Uterus (tissue), 4 donors: ENCODE data around the gene RIOK2. TPM values are rescaled to one million over a fixed set of nuclear protein-coding genes. Genes with fewer than 3 reads are reported as not detected.
A peak's percentile ranks its signal among the peaks of the same experiment; 100 is the strongest.
"Not testable (repeated sequence)": the region's sequence is repeated elsewhere in the genome, so short reads cannot be mapped to it uniquely, and the experiment has no call there.

Source experiments
- DNase-seq, 2 donors: peaks; one replicate each; pipeline ENCODE4 v3.0.0-alpha.2; 2019 to 2020
- H3K27ac ChIP-seq, 2 donors: fragments of 200-600 bp; sonication (generic); 1 replicate in 1 of 2; 2 replicates in 1 of 2; pipeline ENCODE4 v1.5.1; 2016 to 2018
- H3K27me3 ChIP-seq, 2 donors: fragments of 200-600 bp; sonication (generic); one replicate each; pipeline ENCODE4 v1.5.1; 2018 to 2019; ENCODE audit warnings: control low read depth in 1 of 2
- H3K36me3 ChIP-seq, 2 donors: fragments of 200-600 bp; sonication (generic); one replicate each; pipeline ENCODE4 v1.5.1; 2019; ENCODE audit warnings: control low read depth in 1 of 2
- H3K4me1 ChIP-seq, 2 donors: fragments of 200-600 bp; sonication (generic); one replicate each; pipeline ENCODE4 v1.5.1; 2018 to 2019; ENCODE audit warnings: control low read depth in 1 of 2
- H3K4me3 ChIP-seq, 2 donors: fragments of 200-600 bp; sonication (generic); 1 replicate in 1 of 2; 2 replicates in 1 of 2; pipeline ENCODE4 v1.5.1; 2018 to 2019; ENCODE audit warnings: mild to moderate bottlenecking in 1 of 2
- H3K9me3 ChIP-seq, 2 donors: fragments of 200-600 bp; sonication (generic); one replicate each; pipeline ENCODE4 v1.5.1; 2019; ENCODE audit warnings: control low read depth in 1 of 2
- CTCF ChIP-seq, 4 experiments: fragments of 200-600 bp in 2 of 4; fragments of 450-650 bp in 2 of 4; sonication (generic) in 2 of 4; IDR thresholded peaks; one replicate each; pipeline ENCODE4 v1.5.1; 2016 to 2019; ENCODE audit warnings: antibody characterized with exemption in 4 of 4, mild to moderate bottlenecking in 2 of 4, moderate library complexity in 1 of 4
- POLR2A ChIP-seq, 2 donors: fragments of 450-650 bp; IDR thresholded peaks; one replicate each; pipeline ENCODE4 v1.6.1; 2016; ENCODE audit warnings: antibody characterized with exemption in 2 of 2, mild to moderate bottlenecking in 1 of 2, moderate library complexity in 1 of 2
- intact Hi-C: fragments of 100-400 bp; cut with DNase I; formaldehyde crosslinking; loops from one replicate; pipeline ENCODE4 v1.15.1; 2023; ENCODE audit warnings: low total_unique reads
- total RNA-seq, 4 donors: library from RNA; depleted of rRNA in 3 of 4; stranded (reverse); fragments of >200 nt in 3 of 4; gene quantifications; one replicate each; pipeline versions ENCODE4 v1.1.0 to v1.2.4, GENCODE V29; 2014 to 2023
- donor health status: DM: yes; HTN: yes; CAD: no.

RIOK2 gene
- total RNA-seq, 4 donors from 2014 or later = 7.7 to 51.9 (median 16.9) TPM

DNA sequence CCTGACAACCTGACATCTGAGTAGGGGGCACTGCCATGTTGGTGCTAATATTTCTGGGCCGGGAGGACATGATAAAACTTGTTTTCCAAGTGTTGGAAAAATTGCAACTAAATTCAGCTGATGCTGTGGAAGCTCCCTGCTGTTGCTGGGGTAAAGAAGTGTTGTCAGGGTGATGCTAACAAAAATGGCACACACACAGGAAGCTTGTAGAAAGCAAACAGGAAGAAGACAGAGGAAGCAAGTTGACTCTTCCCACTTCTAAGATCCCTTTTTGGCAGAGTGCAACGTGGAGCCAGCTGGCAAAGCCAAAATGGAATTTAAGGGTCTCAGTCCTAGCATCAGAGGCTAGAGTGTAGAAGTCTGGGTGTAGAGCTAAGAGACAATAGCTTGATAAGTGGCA lies 11.3 kb upstream of the RIOK2 start:
- intact Hi-C loops = no loop called here
- no peaks in the 10 kb centered on the region for H3K4me1 ChIP-seq
- TF ChIP-seq POLR2A (IDR thresholded peaks at IDR 0.05) (no peak), CTCF (IDR thresholded peaks at IDR 0.05) (no peak)
- H3K9me3 ChIP-seq = no peaks in the 10 kb centered on the region
- H3K27ac ChIP-seq = no peak overlapping the region
- no peak overlapping the region for H3K4me3 ChIP-seq
- DNase-seq = no peak
- no peaks in the 10 kb centered on the region for H3K36me3 ChIP-seq
- no peaks in the 10 kb centered on the region for H3K27me3 ChIP-seq

GRCh38 chr5:97193355-97193688 lies 10.3 kb upstream of the RIOK2 start:
- Histone ChIP-seq H3K36me3 (no peaks in the 10 kb centered on the region), H3K4me1 (no peaks in the 10 kb centered on the region), H3K9me3 (no peaks in the 10 kb centered on the region), H3K27me3 (no peaks in the 10 kb centered on the region), H3K4me3 (no peak overlapping the region), H3K27ac (no peak overlapping the region)
- DNase-seq = no peak
- intact Hi-C loops = no loop called here
- TF ChIP-seq CTCF (IDR thresholded peaks at IDR 0.05) = no peak
- no peak for TF ChIP-seq POLR2A (IDR thresholded peaks at IDR 0.05)

DNA sequence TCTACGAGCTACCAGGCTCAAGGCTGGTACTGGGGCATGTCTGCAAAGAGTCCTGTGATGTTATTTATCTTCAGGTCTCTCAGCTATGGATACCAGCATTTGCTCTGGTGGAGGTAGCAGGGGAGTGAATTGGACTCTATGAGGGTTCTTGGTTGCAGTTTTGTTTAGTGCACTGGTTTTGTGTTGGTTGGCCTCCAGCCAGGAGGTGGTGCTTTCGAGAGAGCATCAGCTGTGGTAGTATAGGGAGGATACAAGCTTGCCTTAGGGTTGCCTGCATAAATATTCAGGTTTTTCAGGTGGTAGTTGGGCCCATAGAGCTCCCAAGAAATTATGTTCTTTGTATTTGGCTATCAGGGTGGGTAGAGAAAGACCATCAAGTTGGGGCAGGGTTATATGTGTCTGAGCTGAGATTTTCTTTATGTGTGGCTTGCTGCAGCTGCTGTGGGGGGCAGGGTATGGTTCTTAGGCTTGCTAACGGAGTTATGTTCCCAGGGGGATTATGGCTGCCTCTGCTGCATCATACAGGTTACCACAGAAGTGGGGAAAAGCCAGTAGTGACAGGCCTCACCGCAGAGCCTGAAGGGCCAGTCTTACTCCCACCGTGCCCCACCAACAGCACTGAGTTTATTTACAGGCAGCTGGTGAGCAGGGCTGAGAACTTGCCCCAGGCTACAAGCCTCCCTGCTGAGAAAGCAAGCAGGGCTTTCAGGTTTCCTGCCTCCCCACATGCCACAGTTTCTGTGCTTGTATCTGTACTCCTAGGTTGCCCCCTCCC lies 9.7 kb upstream of the RIOK2 start:
- intact Hi-C loops = no loop called here
- DNase-seq = no peak
- Histone ChIP-seq H3K27me3 (no peaks in the 10 kb centered on the region), H3K36me3 (no peaks in the 10 kb centered on the region), H3K4me1 (no peaks in the 10 kb centered on the region), H3K27ac (no peak overlapping the region), H3K9me3 (no peaks in the 10 kb centered on the region), H3K4me3 (no peak overlapping the region)
- no peak for TF ChIP-seq CTCF (IDR thresholded peaks at IDR 0.05)
- no peak for TF ChIP-seq POLR2A (IDR thresholded peaks at IDR 0.05)

- Histone ChIP-seq H3K27ac (no peak overlapping the region), H3K36me3 (no peaks in the 10 kb centered on the region), H3K4me3 (no peak overlapping the region), H3K27me3 (no peaks in the 10 kb centered on the region), H3K9me3 (no peaks in the 10 kb centered on the region), H3K4me1 (no peaks in the 10 kb centered on the region)
- DNase-seq = no peak
- intact Hi-C loops = no loop called here
- no peak for TF ChIP-seq CTCF (IDR thresholded peaks at IDR 0.05)
- TF ChIP-seq POLR2A (IDR thresholded peaks at IDR 0.05) = no peak
Observed at GRCh38 chr5:97191893-97192292, 8.8 kb upstream of the RIOK2 start.

DNA sequence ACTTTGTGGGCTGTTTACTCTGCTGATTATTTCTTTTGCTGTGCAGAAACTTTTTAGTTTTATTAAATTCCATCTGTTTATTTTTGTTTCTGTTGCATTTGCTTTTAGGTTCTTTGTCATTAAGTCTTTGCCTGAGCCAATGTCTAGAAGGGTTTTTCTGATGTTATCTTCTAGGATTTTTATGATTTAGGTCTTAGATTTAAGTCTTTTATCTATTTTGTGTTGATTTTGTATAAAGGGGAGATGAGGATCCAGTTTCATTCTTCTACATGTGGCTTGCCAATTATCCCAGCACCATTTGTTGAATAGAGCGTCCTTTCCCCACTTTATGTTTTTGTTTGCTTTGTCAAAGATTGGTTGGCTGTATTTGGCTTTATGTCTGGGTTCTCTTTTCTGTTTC lies 6.5 kb upstream of the RIOK2 start:
- intact Hi-C loops, DNase-seq, H3K27me3 ChIP-seq, H3K27ac ChIP-seq, H3K4me1 ChIP-seq, H3K36me3 ChIP-seq, H3K4me3 ChIP-seq, H3K9me3 ChIP-seq: not testable (repeated sequence)

- Histone ChIP-seq H3K9me3 (no peaks in the 10 kb centered on the region), H3K4me1 (no peaks in the 10 kb centered on the region), H3K27ac (peak overlapping the region; percentile 85 to 94), H3K36me3 (no peaks in the 10 kb centered on the region), H3K27me3 (no peaks in the 10 kb centered on the region), H3K4me3 (peak overlapping the region; percentile 76 to 86)
- DNase-seq = no peak
- TF ChIP-seq POLR2A (IDR thresholded peaks at IDR 0.05) = no peak
- TF ChIP-seq CTCF (IDR thresholded peaks at IDR 0.05) = no peak
- intact Hi-C loops = no loop called here
Observed at GRCh38 chr5:97183930-97184213, 825 bp upstream of the RIOK2 start.
